NCI-H446 treated with DMSO at 0.1 percent for 48 hours (cell line): ENCODE measurements around the gene SLC12A3.

ENCODE experiments used
- DNase-seq: peaks from one replicate; lab custom pipeline; 2025; lab: John Stamatoyannopoulos, UW

Gene SLC12A3, protein sequence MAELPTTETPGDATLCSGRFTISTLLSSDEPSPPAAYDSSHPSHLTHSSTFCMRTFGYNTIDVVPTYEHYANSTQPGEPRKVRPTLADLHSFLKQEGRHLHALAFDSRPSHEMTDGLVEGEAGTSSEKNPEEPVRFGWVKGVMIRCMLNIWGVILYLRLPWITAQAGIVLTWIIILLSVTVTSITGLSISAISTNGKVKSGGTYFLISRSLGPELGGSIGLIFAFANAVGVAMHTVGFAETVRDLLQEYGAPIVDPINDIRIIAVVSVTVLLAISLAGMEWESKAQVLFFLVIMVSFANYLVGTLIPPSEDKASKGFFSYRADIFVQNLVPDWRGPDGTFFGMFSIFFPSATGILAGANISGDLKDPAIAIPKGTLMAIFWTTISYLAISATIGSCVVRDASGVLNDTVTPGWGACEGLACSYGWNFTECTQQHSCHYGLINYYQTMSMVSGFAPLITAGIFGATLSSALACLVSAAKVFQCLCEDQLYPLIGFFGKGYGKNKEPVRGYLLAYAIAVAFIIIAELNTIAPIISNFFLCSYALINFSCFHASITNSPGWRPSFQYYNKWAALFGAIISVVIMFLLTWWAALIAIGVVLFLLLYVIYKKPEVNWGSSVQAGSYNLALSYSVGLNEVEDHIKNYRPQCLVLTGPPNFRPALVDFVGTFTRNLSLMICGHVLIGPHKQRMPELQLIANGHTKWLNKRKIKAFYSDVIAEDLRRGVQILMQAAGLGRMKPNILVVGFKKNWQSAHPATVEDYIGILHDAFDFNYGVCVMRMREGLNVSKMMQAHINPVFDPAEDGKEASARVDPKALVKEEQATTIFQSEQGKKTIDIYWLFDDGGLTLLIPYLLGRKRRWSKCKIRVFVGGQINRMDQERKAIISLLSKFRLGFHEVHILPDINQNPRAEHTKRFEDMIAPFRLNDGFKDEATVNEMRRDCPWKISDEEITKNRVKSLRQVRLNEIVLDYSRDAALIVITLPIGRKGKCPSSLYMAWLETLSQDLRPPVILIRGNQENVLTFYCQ

DNA sequence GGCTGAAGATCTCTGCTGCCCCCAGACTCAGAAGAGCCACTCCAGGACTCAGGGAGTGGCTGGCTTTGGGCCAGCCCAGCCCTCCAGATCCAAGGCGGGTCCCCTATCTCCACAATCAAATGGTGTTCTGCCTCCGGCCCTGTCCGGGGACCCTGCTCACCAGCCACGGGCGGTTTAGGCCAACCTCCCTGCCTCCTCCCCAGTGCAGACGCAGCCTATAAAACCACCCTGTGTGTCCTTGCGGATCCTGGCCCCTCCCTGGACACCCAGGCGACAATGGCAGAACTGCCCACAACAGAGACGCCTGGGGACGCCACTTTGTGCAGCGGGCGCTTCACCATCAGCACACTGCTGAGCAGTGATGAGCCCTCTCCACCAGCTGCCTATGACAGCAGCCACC is at the start of gene SLC12A3:
Gene SLC12A3 (plus strand): TSS at position 248 of the 400 bp plus-strand sequence. CDS start 29 bp downstream, at position 277.
- DNase-seq, result no peak

DNA sequence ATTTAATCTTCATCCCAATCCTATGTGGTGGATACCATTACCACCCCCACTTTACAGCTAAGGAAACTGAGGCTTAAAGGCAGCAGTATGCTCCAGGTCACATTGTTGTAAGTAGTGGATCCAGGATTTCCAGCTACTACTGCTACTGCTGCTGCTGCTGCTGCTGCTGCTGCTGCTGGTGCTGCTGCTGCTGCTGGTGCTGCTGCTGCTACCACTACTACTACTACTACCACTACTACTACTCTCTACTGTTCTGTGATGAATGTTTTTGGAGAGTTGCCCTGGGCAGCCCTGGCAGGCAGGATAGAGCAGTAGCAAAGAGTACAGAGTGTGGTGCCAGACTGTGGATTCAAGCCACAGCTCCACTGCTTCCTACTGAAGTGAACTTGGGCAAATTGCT is 49.3 kb upstream of the SLC12A3 start:
- no peak for DNase-seq

DNA sequence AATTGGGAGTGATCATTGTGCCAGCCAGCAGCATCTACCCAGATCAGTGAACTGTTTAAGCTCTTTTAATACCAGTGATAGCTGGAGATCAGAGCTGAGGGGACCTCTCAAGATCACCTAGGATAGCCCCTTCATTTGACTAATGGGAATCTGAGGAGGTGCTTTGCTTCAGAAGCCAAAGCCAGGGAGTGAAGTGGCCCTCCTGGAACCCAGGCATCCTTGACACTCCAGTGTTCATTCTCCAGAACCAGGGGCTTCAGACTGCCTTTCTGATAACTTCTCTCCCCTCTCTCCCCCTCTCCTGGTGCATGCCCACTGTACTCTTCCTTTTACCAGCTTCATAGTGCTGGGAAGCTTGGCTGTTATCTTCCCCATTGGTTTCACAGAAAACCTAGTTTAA is 48.0 kb upstream of the SLC12A3 start:
- DNase-seq, result no peak

DNA sequence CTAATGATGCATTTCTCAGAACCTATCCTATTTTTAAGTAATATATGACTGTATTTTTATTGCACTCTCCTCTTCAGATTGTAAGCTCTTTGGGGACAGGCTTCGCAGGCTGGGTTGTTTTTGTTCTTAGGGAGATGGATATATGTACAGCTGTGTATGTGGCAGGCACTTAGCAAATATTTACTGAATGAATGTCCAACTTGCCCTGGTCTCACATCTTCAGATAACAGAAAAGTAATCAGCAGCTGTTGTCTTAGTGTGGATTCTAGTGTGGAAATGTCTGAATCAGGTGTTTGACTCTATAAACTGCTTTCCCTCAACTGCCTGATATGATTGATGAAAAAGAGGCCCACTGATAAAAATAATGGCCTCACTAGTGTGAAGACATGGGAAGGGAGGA is 47.1 kb upstream of the SLC12A3 start:
- no peak for DNase-seq

DNA sequence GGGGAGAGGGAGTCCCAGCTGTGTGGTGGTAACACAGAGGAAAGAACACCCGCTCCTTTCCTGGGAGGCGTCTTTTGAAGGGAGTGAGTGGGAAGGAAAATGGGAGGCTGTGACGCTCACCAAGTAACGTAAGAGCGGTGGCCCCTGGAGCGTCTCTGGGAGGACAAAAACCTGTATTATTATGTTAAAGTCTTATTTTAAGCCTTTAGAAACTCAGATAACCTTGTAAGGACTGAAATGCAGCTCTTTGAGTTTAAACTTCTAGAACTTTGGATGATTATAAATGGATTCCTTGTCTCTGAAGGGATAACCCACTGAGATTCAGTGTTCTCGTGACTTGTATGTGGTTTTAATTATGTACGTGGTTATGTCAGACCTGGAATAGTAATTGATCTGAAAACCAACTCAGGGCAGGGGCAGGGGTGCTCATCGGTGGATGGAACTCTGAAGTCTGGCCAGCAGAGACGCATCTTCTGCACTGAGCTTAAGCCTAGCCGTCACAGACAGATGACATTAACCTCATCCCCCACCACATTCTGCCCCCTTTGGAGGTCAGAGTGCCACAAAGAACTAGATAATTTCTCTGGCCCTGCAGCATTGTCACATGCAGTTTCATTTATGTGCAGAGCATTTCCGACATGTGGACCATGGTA is 41.8 kb upstream of the SLC12A3 start:
- no peak for DNase-seq

DNA sequence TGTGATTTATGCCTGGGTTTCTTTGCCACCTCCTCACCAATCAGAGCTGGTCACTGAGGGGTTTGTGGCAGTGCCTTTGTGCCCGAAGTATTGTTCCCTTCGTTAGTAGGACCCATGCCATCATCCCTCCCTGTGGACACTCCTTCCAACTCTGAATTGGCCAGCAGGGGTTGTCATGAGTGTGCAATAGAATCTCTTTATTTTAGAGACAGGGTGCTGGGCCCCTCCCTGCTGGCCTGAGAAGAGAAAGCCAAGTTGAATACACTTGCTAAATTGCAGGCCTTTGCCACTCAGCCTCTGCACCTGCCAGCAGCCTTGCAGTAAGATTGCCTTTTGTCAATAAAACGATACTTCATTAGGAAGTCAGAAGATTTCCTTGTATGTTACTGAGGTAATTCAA is 40.7 kb upstream of the SLC12A3 start:
- no peak for DNase-seq

DNA sequence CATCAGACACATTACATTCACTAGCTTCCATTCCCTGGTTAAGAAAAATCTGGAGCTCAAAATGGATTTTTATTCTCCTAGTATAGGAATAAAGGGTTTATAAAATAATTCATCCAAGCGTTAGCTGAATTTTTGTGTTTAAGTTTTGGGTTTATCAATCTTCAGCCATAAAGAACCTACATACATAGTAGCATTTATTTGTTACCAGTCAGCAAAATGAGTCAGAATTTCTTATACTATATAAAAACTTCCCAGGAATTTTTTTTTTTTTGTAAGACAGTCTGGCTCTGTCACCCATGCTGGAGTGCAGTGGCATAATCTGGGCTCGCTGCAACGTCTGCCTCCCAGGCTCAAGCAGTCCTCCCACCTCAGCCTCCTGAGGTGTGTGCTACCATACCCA is 40.2 kb upstream of the SLC12A3 start:
- no peak for DNase-seq

DNA sequence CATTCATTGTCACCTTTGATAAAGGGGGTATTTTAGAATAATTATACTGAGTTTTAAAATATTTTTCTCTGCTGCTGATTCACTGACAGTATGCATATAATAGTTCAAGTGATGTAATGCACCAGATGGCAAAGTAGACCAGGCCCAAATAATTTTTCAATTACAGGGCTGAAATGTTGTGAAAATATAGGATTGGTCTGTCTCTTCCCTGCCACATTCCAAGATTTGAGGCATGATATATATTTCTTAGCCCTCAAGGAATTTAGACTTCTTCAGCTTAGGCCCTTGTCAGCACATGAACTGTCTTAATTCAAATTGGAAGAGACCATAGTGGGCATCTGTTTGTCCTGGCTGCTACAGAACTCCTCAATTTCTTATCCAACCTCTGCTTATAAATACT is 39.2 kb upstream of the SLC12A3 start:
- no peak for DNase-seq

DNA sequence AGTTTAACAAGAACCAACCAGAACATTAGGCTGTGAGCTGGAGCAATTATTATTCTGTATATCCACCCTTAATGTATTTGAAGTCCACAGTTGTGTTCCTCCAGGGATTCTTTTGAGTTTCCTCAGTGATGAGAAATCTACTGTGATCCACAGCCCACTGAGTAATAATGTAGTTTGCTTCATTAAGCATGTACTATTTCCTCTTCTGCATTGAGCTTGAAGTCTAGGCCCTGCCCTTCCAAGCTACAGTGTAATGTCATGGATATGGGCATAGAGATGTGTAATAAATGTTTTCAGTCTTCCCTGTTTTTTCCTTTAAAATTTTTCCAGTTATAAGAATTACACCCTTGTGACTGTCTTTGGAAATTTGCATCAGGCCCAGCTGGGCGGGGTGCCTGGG is 36.4 kb upstream of the SLC12A3 start:
- no peak for DNase-seq

DNA sequence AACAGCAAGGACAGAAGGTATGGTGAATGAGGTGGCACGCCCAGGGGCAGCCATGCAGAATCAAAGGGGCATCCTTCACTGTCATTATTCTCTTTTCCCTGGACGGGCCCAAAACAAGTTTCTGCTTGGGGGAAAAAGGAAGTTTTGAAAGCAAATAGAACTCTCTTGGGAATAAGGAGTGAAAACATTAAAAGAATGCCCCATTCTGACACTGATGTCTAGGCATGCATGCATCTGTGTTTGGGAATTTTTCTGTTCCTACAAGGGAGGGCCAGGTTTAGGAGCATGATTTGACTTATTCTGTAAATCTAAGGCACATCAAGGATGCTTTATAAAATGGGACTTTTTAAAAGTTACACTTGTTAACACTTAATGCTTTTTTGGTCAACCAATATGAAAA is 34.3 kb upstream of the SLC12A3 start:
- no peak for DNase-seq

DNA sequence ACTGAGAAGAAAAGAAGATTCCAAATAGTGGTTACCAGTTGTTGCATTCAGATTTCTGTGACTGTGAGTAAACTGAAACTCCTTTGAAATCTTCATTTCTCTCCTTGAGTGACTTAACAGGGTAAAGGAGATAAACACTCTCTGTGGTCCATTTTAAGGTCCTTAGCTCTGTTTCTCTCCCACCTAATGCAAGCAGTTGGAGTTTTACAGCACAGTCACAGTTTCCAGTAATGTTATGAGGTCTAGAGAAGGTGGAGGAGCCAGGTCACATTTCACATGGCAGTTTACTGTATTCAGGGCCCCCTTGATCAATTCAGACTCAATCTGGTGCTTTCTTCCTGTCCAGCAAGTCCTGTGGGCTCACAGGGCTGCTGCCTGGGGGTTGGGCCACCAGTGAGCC is 32.2 kb upstream of the SLC12A3 start:
- no peak for DNase-seq

DNA sequence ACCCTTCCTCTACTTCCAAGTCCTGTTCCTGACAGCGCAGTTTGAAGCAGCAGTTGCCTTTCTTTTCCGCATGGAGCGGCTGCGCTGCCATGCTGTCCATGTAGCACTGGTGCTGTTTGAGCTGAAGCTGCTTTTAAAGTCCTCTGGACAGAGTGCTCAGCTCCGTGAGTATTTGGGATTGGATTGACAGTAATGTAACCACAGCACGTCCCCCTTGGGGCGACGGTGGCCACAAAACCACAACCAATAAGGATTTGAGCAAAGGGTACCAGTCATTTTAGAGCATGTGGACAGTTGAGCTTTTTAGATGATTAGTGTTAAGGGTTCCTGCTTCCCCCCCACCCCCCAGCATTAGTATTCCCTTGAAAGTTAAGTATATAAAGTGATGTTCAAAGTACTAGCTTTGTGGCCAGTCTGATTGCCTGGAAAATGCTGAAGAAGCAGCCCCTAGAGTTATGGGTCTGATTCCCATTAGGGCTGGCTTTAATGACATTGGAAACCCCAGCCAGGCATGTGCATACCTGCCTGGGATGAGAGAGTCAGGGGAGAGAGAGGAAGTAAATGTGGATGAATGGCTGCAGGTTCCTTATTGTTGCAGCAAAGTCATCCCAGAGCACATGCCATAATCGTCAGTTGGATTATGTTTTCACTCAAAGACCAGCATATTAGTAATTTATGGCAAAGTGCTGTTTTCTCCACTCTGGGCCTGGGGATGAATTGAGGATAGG is 31.6 kb upstream of the SLC12A3 start:
- DNase-seq, result no peak

DNA sequence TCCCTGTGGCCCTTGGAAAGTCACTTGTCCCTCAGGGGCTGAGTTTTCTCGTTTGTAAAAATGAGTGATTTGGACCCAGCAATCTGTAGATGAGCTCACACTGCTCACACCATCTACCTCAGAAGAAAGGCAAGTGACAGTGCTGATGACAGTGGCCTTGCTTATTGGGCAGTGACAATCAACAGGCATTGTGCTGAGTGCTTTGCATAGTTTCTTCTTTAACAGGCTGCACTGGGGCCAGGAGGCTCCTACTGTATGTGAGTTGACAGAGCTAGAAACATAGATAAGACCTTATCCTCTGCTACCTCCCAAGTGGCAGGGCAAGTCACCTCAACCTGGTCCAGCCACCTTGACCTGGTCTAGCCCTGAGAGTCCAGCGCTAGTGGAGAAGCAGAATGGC is 29.7 kb upstream of the SLC12A3 start:
- no peak for DNase-seq

DNA sequence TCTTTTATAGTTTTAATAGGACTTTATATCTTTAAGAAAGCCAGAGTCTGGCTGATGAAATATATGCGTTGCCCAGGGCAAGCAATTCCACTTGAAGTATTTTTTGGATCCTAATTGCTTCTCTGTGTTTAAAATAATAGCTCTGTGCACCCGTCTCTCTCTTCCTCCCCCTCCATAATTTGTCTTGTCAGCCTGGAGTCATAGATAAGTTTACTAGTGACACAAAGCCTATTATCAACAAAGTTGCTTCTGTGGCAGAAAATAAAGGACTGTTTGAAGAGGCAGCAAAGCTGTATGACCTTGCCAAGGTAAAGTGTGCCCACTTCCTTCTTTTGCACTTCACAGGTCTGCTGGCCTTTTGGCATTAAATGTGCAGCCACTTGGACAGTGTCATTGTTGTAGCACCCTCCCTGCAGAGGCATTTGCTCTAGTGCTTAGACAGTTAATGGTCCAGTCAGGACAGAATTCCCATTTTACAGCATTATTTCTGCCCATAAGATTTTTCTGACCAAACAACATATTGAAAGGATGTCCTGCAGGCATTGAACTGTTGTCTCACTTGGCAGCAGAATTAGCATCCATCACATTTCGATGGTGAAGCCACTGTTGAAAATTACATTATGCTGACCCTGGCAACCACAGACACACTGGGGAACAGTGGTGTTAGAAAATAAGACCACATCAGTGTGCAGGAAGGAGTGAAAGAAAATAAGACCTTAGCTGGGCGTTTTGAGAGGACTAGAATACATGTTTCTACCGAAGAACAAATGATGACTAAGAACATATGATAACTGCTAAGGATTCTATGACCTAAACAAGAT is 28.4 kb upstream of the SLC12A3 start:
- no peak for DNase-seq

DNA sequence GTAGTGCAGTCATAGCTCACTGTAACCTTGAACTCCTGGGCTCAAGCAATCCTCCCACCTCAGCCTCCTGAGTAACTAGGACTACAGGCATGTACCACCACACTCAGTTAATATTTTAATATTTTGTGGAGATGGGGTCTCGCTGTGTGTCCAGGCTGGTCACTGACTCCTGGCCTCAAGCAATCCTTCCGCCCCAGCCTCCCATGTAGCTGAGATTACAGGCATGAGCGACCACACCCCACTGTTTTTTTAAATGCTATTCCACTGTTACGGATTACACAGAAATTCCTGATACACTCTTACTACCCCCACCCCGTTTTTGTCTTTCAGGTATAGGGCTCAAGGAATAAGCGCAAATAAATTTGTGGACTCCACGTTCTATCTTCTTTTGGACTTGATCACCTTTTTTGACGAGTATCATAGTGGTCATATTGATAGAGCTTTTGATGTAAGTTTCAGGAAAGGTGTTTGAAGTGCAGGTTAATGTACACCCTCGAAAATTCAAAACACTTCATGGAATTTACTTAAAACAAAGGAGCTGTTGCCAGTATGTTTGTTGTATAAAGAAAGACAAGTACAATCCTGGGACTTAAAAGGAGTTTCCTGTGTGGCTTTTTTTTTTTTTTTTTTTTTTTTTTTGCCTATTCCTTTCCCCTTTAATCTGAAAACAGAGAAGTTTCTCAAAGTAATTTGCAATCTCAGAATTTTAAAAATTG is 26.2 kb upstream of the SLC12A3 start:
- DNase-seq, result no peak

DNA sequence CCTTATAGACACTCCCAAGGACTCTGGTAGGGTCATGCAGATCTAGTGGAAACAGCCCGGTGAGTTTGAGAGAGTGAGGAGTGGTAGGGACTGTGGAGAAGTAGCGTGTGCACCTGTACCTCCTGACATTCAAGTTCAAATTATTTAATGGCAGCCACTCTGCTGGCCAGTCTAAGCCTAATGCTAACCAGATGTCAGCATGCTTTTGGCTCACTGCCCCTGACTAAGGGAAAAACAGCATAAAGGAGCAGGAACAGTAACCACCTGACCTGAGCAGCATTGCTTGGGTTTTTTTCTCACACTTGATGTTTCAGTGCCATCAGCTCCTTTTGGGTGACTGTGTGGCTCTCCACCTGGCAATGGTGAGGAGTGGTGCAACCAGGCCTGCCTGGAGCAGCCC is 23.8 kb upstream of the SLC12A3 start:
- no peak for DNase-seq

DNA sequence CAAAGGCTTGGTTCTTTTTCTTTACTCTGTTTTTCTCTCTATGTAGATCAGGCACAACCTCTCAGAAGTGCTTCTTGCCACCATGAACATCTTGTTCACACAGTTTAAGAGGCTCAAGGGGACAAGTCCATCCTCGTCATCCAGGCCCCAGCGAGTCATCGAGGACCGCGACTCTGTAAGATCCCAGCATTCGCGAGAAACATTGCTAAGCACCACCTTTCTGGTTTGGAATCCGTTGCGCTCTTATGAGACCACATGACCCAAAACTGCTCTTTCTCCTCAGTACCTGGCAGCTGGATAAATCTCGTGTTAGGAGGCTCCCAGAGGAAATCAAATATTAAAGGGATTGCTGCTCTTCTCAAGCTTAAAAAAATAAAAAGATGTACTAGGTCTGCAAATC is 23.3 kb upstream of the SLC12A3 start:
- no peak for DNase-seq

DNA sequence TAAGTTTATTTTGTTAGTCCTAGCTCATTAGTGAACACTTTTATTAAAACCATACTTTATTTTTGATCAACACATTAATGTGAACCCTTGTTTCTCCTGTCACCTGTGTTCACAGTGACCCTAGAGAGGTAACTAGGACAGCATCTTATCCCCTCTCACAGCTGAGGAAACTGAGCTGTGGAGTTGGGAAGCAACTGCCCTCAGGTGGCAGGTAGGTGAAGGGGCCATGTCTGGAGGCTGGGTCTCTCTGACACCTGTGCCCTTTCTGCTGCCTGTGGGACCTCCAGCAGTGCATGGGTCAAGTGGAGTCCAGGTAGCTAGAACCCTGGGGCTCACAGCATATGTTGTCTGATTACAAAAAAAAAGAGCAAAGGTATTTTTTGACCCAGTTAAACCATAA is 22.9 kb upstream of the SLC12A3 start:
- no peak for DNase-seq

DNA sequence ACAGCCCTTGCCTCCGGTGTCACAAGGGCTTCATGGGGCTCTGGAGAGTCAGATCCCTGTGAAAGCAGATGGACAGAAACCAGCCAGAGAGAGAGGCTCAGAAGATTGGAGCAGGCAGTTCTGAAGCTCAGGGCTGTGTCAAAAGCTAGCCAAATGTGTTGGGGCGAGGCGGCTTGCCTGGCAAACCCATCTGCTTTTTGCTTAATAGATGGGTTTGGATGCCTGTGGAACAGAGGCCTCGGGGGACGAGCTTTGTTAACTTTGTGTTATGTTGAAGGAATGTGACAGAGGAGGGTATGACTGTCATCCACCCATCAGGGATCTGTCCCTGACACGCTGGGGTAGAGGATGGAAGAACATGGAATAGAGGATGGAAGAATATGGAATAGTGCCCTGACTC is 21.0 kb upstream of the SLC12A3 start:
- DNase-seq, result no peak

DNA sequence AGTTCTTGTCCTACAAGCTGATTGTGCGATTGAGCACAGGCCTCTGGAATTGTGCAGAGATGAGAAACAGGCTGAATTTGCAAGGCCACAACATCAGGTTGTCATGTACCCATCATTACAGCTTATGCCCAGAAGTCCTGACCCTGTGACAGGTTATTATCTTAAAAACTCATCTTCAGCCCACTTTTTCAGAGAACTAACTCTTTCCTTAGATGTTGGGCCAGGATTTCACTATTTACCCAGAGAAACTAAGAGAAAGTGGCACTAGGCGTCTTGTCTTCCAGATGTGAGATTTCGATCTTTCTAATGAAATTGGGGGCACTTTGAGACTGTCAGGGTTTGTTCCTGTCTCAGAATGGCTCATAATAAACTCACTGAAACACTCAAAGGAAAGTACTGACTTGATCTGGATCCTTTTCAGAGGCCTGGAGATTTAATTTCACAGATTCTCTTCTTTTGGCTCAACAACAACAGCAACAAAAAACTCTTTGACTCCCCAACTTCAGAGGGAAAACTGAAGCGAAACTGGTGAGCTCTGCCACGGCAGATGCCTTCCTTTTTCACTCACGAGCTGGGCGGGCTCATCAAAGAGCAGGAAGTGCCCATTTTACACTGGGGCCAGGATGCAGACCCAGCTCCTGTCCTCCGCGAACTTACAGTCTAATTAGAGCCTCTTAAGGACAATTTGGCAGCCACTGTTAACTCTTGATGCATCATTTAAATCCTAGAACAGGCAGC is 17.7 kb upstream of the SLC12A3 start:
- no peak for DNase-seq
